ENCODE data around the gene CCDC27.

CCDC27 gene

GRCh38 chr1:3752400-3752945 lies at the start of gene CCDC27:
TSS of gene CCDC27 (plus strand) at chr1:3752450. CDS start at chr1:3752482, 32 bp downstream.
- no peak within 1 kb of the TSS for H3K4me3 ChIP-seq (ENCODE audit: low read depth in 1 of 2, low read length in 2 of 2)

DNA sequence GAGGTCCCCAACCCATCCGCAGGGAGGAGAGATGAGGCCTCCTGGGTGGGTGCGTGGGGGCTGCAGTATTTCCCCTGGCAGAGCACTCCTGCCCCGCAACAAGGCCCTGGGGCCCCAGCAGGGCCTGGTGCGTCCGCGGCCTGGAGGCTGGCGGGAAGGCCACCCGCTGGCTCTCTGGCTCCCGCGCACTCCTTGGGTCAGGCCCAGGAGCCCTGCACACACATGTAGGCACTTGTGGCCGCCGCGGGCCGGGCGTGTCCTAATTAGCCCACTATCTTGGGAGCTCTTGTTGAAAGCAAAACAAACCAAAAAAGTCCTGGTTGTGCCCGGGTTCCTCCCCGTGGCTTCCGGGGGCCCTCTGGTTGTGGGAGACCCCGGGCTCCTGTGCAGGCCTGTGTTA lies 49.7 kb upstream of the CCDC27 start:
- H3K9ac ChIP-seq (ENCODE audit: low read length) = no peak overlapping the region
- no peaks in the 10 kb centered on the region for H3K36me3 ChIP-seq (ENCODE audit: insufficient read depth, low read length)
- no peak overlapping the region for H3K4me3 ChIP-seq (ENCODE audit: low read depth in 1 of 2, low read length in 2 of 2)
- no peaks in the 10 kb centered on the region for H3K4me1 ChIP-seq (ENCODE audit: insufficient read depth, low read length)
- H3K27me3 ChIP-seq (ENCODE audit: control insufficient read depth in 1 of 2, insufficient read depth in 2 of 2, low read length in 2 of 2) = peaks cover 0 to 27% of the 10 kb centered on the region in 2 donors
- no peaks in the 10 kb centered on the region for H3K9me3 ChIP-seq (ENCODE audit: low read length)
- H3K27ac ChIP-seq (ENCODE audit: low read depth, low read length) = no peak overlapping the region

More at GRCh38 chr1:3752400-3752945, at the start of gene CCDC27:
- Histone ChIP-seq H3K9ac (ENCODE audit: low read length) (no peak within 1 kb of the TSS), H3K27me3 (ENCODE audit: control insufficient read depth in 1 of 2, insufficient read depth in 2 of 2, low read length in 2 of 2) (peaks cover 0 to 15% of the 10 kb centered on the region in 2 donors), H3K9me3 (ENCODE audit: low read length) (no peaks in the 10 kb centered on the region), H3K27ac (ENCODE audit: low read depth, low read length) (no peak within 1 kb of the TSS), H3K4me1 (ENCODE audit: insufficient read depth, low read length) (peaks cover 6% of the 10 kb centered on the region), H3K36me3 (ENCODE audit: insufficient read depth, low read length) (no peaks in the 10 kb centered on the region)

DNA sequence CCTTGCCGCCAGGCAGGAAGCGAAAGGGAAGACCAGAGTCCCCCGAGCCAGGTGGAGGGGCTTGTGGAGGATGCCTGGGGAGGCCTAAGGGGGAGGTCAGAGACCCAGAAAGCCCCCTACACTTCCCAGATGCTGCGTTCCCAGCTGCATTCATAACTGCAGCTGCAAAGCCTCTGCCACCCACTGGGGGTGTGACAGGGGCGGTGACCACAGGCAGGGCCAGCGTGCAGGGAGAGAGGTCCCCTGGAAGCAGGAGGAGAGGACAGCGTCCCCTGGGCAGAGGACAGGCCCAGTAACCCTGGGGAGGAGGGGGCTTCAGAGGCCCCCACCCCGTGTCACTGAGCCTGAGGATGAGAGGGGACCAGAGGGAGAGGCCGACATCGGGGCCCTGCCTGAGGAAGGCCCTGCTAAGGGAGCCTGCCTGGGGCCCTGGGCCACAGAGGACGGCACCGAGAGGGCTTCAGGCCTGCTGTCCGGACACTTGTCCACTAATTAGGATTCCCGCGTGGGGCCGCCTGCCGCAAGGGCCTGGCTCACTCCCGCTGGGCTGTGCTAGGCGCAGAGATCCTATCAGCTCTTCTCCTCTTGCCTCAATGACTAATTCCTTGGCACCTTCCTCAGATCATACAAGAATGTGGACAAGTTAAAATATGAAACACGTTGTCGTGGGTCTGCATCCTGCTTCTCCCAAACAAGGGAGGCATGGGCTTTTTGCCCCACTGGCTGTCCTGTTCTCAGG lies 49.1 kb upstream of the CCDC27 start:
- Histone ChIP-seq H3K4me3 (ENCODE audit: low read depth in 1 of 2, low read length in 2 of 2) (no peak overlapping the region), H3K27me3 (ENCODE audit: control insufficient read depth in 1 of 2, insufficient read depth in 2 of 2, low read length in 2 of 2) (peaks cover 0 to 25% of the 10 kb centered on the region in 2 donors), H3K27ac (ENCODE audit: low read depth, low read length) (no peak overlapping the region), H3K4me1 (ENCODE audit: insufficient read depth, low read length) (no peaks in the 10 kb centered on the region), H3K9ac (ENCODE audit: low read length) (no peak overlapping the region), H3K9me3 (ENCODE audit: low read length) (no peaks in the 10 kb centered on the region), H3K36me3 (ENCODE audit: insufficient read depth, low read length) (no peaks in the 10 kb centered on the region)

GRCh38 chr1:3703786-3704371 lies 48.4 kb upstream of the CCDC27 start:
- no peaks in the 10 kb centered on the region for H3K36me3 ChIP-seq (ENCODE audit: insufficient read depth, low read length)
- no peak overlapping the region for H3K4me3 ChIP-seq (ENCODE audit: low read depth in 1 of 2, low read length in 2 of 2)
- peaks cover 0 to 28% of the 10 kb centered on the region in 2 donors for H3K27me3 ChIP-seq (ENCODE audit: control insufficient read depth in 1 of 2, insufficient read depth in 2 of 2, low read length in 2 of 2)
- no peak overlapping the region for H3K27ac ChIP-seq (ENCODE audit: low read depth, low read length)
- no peak overlapping the region for H3K9ac ChIP-seq (ENCODE audit: low read length)
- H3K9me3 ChIP-seq (ENCODE audit: low read length) = no peaks in the 10 kb centered on the region
- no peaks in the 10 kb centered on the region for H3K4me1 ChIP-seq (ENCODE audit: insufficient read depth, low read length)

DNA sequence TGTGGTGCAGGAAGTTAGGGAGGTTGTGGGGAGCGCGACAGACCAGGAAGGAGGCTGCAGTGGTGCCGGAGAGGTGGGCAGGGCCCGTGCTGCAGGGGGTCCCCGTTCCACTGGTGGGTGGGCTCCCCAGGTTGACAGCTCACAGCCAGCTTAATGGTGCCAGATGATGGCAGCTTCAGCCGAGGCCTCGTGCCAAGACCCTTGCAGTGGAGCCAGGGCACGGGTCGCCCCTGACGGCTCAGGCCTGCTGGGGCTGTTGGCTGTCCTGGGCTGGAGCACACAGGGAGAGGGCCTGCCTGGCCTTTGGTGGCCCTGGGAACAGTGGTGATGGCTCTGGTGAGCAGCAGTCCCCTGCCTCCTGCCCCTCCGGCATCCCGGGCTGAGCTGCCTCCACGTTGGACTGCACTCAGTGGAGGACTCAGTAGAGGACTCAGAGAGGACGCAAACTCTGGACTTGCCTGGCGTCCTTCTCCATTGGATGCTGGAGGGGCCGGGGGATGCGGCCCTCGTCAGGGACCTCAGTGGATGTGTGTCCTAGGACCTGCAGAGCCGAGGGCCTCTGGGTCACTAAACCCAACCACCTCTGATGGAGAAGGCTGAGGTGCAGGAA lies 46.8 kb upstream of the CCDC27 start:
- Histone ChIP-seq H3K4me3 (ENCODE audit: low read depth in 1 of 2, low read length in 2 of 2) (no peak overlapping the region), H3K9ac (ENCODE audit: low read length) (no peak overlapping the region), H3K9me3 (ENCODE audit: low read length) (no peaks in the 10 kb centered on the region), H3K27ac (ENCODE audit: low read depth, low read length) (no peak overlapping the region), H3K36me3 (ENCODE audit: insufficient read depth, low read length) (no peaks in the 10 kb centered on the region), H3K4me1 (ENCODE audit: insufficient read depth, low read length) (no peaks in the 10 kb centered on the region), H3K27me3 (ENCODE audit: control insufficient read depth in 1 of 2, insufficient read depth in 2 of 2, low read length in 2 of 2) (peaks cover 0 to 23% of the 10 kb centered on the region in 2 donors)

DNA sequence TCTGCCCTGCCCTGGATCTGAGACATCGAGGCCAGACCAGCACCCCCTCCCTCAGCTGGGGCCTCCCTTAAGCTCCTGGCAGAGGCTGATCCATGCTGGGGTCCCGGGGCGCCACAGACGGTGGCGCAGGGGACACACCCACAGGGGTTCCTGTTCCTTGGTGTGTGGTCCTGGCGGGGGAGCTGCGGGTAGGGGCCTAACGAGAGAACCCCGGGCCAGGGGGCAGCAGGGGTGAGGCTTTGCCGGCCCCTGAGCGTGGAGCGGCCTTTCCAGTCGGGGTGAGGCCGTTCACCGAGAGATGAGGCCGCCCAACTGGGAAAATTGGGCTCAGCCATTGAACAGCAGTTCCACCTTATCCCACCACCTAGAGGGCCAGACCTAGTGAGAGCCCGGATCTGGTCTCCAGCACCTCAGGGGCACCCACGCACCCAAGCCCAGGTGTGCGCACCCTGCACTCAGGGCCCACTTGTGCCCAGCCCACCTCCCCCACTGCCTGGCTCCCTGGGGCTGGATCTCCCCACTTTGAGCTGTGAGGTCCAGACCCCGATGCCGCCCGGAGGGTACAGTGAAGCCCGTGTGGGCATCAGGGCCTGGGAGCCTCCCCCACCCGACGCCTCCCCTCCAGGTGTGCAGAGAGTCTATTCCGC lies 45.5 kb upstream of the CCDC27 start:
- H3K4me3 ChIP-seq (ENCODE audit: low read depth in 1 of 2, low read length in 2 of 2) = no peak overlapping the region
- no peaks in the 10 kb centered on the region for H3K36me3 ChIP-seq (ENCODE audit: insufficient read depth, low read length)
- no peak overlapping the region for H3K27ac ChIP-seq (ENCODE audit: low read depth, low read length)
- no peaks in the 10 kb centered on the region for H3K4me1 ChIP-seq (ENCODE audit: insufficient read depth, low read length)
- no peaks in the 10 kb centered on the region for H3K9me3 ChIP-seq (ENCODE audit: low read length)
- H3K27me3 ChIP-seq (ENCODE audit: control insufficient read depth in 1 of 2, insufficient read depth in 2 of 2, low read length in 2 of 2) = peaks cover 0 to 31% of the 10 kb centered on the region in 2 donors
- H3K9ac ChIP-seq (ENCODE audit: low read length) = no peak overlapping the region

GRCh38 chr1:3707298-3707938 lies 44.8 kb upstream of the CCDC27 start:
- no peak overlapping the region for H3K4me3 ChIP-seq (ENCODE audit: low read depth in 1 of 2, low read length in 2 of 2)
- H3K27me3 ChIP-seq (ENCODE audit: control insufficient read depth in 1 of 2, insufficient read depth in 2 of 2, low read length in 2 of 2) = peaks cover 0 to 35% of the 10 kb centered on the region in 2 donors

DNA sequence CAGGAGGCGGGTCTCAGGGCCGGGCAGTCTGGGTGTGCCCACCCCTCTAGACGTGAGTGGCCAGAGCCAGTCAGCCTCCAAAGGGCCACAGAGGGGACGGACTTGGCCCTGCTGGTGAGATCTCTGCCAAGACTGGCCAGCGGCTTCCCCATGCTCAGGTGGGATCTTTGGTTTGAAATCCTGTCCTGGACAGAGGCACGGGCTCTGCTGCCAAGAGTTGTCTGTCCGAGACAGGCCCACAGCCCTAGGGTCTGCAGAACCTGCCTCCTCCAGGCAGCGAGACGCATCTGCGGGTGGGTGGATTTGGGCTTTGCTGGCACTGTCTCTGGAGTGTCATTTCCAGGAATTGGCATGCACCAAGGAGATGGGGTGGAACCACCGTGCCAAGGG lies 44.3 kb upstream of the CCDC27 start:
- Histone ChIP-seq H3K36me3 (ENCODE audit: insufficient read depth, low read length) (no peaks in the 10 kb centered on the region), H3K4me3 (ENCODE audit: low read depth in 1 of 2, low read length in 2 of 2) (no peak overlapping the region), H3K9ac (ENCODE audit: low read length) (no peak overlapping the region), H3K27ac (ENCODE audit: low read depth, low read length) (no peak overlapping the region), H3K9me3 (ENCODE audit: low read length) (no peaks in the 10 kb centered on the region), H3K4me1 (ENCODE audit: insufficient read depth, low read length) (no peaks in the 10 kb centered on the region), H3K27me3 (ENCODE audit: control insufficient read depth in 1 of 2, insufficient read depth in 2 of 2, low read length in 2 of 2) (peaks cover 0 to 36% of the 10 kb centered on the region in 2 donors)

More at GRCh38 chr1:3707298-3707938, 44.8 kb upstream of the CCDC27 start:
- H3K9me3 ChIP-seq (ENCODE audit: low read length) = no peaks in the 10 kb centered on the region
- H3K4me1 ChIP-seq (ENCODE audit: insufficient read depth, low read length) = no peaks in the 10 kb centered on the region
- H3K9ac ChIP-seq (ENCODE audit: low read length) = no peak overlapping the region
- no peak overlapping the region for H3K27ac ChIP-seq (ENCODE audit: low read depth, low read length)
- H3K36me3 ChIP-seq (ENCODE audit: insufficient read depth, low read length) = no peaks in the 10 kb centered on the region

DNA sequence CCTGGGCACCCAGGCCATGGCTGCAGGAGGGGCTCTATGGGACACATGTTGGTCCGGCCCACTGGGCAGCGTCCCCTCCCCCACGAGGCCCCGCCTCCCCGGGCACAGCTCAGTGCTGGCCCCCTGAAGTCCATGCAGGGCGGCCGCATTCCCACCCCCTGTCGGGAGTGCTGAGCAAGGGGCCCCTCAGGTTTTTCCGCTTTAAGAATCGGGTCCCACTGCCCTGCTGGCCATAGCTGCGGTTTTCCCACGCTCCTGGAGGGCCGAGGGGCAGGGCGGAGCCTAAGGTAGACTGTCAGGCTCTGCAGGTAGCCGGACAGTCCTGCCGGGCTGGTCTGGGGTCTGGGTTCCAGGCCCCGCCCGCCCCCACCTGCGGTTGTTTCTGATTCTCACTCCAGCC lies 43.5 kb upstream of the CCDC27 start:
- no peaks in the 10 kb centered on the region for H3K4me1 ChIP-seq (ENCODE audit: insufficient read depth, low read length)
- no peak overlapping the region for H3K27ac ChIP-seq (ENCODE audit: low read depth, low read length)
- H3K36me3 ChIP-seq (ENCODE audit: insufficient read depth, low read length) = no peaks in the 10 kb centered on the region
- H3K9ac ChIP-seq (ENCODE audit: low read length) = no peak overlapping the region
- H3K27me3 ChIP-seq (ENCODE audit: control insufficient read depth in 1 of 2, insufficient read depth in 2 of 2, low read length in 2 of 2) = peaks cover 0 to 36% of the 10 kb centered on the region in 2 donors
- no peaks in the 10 kb centered on the region for H3K9me3 ChIP-seq (ENCODE audit: low read length)
- no peak overlapping the region for H3K4me3 ChIP-seq (ENCODE audit: low read depth in 1 of 2, low read length in 2 of 2)

DNA sequence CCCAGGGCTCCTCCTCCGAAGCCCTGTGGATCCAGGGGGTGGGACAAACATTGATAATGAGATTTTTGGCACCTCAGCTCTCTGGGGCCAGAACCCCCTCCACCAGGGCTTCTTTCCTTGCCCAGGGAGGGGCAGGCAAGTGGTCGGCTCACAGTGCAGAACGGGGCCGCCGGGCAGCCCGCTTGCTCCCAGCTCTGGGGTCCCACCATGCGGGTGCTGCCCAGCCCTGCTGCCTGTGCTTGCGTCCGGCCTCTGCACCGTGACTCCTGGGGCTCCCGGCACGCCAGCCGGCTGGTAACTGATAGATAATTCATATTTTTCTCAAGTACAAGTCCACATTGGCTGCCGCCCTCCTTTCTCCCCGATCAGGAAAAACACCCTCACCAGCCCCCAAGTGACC lies 42.0 kb upstream of the CCDC27 start:
- Histone ChIP-seq H3K27ac (ENCODE audit: low read depth, low read length) (no peak overlapping the region), H3K36me3 (ENCODE audit: insufficient read depth, low read length) (no peaks in the 10 kb centered on the region), H3K27me3 (ENCODE audit: control insufficient read depth in 1 of 2, insufficient read depth in 2 of 2, low read length in 2 of 2) (peaks cover 0 to 43% of the 10 kb centered on the region in 2 donors), H3K9ac (ENCODE audit: low read length) (no peak overlapping the region), H3K9me3 (ENCODE audit: low read length) (no peaks in the 10 kb centered on the region), H3K4me3 (ENCODE audit: low read depth in 1 of 2, low read length in 2 of 2) (no peak overlapping the region), H3K4me1 (ENCODE audit: insufficient read depth, low read length) (no peaks in the 10 kb centered on the region)

DNA sequence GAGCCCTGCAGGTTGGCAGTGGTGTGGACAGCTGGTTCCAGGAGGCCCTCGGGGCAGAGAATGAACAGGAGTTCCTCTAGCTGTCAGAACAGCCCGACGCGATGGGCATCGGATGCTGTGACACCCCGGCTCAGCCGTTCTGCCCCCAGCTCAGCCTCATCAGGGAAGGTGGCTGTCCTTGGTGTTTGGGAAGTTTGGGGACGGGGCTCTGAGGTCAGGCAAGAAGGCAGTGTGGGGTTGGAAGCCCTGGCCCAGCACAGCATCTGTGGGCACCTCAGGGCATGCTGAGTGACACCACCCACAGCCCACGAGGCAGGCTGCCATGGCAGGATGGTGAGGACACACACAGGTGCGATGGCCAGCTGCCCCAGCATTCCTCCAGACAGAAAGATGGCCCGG lies 40.9 kb upstream of the CCDC27 start:
- Histone ChIP-seq H3K27ac (ENCODE audit: low read depth, low read length) (no peak overlapping the region), H3K36me3 (ENCODE audit: insufficient read depth, low read length) (no peaks in the 10 kb centered on the region), H3K4me3 (ENCODE audit: low read depth in 1 of 2, low read length in 2 of 2) (no peak overlapping the region), H3K4me1 (ENCODE audit: insufficient read depth, low read length) (no peaks in the 10 kb centered on the region), H3K9ac (ENCODE audit: low read length) (no peak overlapping the region), H3K9me3 (ENCODE audit: low read length) (no peaks in the 10 kb centered on the region), H3K27me3 (ENCODE audit: control insufficient read depth in 1 of 2, insufficient read depth in 2 of 2, low read length in 2 of 2) (peaks cover 0 to 51% of the 10 kb centered on the region in 2 donors)

Measured in muscle layer of colon (tissue), 2 donors.